Measurements from ENCODE around the gene CDH1. TPM values are rescaled to one million over a fixed set of nuclear protein-coding genes. Genes with fewer than 3 reads are reported as not detected.

CDH1 gene
- total and polyA plus RNA-seq, 2 experiments from 2014 or later: 64.1 to 142 TPM

DNA sequence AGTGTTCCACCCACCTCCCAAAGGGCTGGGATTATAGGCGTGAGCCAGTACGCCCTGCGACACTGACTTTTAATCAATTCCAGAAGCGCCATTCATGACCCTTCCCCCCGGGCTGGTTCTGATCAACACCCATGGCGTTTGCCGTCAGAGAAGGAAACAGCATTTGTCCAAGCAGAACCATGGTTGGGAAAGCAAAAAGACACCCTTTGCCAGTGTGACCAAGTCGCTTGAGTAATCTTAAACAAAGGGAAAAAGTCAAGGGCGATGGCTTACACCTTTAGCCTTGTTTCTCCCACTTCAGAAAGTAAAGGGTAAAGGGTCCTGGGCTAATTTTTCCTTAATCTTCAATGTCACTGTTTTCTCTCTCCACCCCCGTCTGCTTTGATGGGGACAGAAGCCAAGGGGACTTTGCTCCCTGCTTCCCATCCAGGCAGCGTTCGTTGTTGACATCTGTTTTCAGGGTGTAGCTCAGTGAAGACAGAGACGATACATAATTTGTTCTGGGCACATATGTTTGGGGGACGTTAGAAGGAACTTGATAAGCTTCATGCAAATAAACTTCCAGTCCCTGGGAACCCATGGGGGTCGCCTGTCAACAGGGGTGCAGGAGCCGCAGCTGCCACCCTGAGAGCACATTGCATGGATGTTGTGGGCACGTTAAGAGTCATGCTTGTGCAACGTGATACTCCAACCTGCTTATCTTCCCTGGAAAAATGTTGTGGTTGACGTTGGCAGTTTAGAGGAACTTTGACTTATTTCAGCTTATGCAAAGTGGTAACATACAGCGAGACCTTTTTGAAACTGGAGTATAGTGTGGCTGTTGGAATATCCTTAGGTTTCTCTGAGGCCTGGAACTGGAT, 55.6 kb downstream of the CDH1 start (continued):
- TF ChIP-seq, protein P1, sequence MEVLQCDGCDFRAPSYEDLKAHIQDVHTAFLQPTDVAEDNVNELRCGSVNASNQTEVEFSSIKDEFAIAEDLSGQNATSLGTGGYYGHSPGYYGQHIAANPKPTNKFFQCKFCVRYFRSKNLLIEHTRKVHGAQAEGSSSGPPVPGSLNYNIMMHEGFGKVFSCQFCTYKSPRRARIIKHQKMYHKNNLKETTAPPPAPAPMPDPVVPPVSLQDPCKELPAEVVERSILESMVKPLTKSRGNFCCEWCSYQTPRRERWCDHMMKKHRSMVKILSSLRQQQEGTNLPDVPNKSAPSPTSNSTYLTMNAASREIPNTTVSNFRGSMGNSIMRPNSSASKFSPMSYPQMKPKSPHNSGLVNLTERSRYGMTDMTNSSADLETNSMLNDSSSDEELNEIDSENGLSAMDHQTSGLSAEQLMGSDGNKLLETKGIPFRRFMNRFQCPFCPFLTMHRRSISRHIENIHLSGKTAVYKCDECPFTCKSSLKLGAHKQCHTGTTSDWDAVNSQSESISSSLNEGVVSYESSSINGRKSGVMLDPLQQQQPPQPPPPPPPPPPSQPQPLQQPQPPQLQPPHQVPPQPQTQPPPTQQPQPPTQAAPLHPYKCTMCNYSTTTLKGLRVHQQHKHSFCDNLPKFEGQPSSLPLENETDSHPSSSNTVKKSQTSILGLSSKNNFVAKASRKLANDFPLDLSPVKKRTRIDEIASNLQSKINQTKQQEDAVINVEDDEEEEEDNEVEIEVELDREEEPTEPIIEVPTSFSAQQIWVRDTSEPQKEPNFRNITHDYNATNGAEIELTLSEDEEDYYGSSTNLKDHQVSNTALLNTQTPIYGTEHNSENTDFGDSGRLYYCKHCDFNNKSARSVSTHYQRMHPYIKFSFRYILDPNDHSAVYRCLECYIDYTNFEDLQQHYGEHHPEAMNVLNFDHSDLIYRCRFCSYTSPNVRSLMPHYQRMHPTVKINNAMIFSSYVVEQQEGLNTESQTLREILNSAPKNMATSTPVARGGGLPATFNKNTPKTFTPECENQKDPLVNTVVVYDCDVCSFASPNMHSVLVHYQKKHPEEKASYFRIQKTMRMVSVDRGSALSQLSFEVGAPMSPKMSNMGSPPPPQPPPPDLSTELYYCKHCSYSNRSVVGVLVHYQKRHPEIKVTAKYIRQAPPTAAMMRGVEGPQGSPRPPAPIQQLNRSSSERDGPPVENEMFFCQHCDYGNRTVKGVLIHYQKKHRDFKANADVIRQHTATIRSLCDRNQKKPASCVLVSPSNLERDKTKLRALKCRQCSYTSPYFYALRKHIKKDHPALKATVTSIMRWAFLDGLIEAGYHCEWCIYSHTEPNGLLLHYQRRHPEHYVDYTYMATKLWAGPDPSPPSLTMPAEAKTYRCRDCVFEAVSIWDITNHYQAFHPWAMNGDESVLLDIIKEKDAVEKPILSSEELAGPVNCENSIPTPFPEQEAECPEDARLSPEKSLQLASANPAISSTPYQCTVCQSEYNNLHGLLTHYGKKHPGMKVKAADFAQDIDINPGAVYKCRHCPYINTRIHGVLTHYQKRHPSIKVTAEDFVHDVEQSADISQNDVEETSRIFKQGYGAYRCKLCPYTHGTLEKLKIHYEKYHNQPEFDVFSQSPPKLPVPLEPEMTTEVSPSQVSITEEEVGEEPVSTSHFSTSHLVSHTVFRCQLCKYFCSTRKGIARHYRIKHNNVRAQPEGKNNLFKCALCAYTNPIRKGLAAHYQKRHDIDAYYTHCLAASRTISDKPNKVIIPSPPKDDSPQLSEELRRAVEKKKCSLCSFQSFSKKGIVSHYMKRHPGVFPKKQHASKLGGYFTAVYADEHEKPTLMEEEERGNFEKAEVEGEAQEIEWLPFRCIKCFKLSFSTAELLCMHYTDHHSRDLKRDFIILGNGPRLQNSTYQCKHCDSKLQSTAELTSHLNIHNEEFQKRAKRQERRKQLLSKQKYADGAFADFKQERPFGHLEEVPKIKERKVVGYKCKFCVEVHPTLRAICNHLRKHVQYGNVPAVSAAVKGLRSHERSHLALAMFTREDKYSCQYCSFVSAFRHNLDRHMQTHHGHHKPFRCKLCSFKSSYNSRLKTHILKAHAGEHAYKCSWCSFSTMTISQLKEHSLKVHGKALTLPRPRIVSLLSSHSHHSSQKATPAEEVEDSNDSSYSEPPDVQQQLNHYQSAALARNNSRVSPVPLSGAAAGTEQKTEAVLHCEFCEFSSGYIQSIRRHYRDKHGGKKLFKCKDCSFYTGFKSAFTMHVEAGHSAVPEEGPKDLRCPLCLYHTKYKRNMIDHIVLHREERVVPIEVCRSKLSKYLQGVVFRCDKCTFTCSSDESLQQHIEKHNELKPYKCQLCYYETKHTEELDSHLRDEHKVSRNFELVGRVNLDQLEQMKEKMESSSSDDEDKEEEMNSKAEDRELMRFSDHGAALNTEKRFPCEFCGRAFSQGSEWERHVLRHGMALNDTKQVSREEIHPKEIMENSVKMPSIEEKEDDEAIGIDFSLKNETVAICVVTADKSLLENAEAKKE (CRISPR knock-in tag; IDR thresholded peaks at IDR 0.05): no peak
- TF ChIP-seq, protein P2, sequence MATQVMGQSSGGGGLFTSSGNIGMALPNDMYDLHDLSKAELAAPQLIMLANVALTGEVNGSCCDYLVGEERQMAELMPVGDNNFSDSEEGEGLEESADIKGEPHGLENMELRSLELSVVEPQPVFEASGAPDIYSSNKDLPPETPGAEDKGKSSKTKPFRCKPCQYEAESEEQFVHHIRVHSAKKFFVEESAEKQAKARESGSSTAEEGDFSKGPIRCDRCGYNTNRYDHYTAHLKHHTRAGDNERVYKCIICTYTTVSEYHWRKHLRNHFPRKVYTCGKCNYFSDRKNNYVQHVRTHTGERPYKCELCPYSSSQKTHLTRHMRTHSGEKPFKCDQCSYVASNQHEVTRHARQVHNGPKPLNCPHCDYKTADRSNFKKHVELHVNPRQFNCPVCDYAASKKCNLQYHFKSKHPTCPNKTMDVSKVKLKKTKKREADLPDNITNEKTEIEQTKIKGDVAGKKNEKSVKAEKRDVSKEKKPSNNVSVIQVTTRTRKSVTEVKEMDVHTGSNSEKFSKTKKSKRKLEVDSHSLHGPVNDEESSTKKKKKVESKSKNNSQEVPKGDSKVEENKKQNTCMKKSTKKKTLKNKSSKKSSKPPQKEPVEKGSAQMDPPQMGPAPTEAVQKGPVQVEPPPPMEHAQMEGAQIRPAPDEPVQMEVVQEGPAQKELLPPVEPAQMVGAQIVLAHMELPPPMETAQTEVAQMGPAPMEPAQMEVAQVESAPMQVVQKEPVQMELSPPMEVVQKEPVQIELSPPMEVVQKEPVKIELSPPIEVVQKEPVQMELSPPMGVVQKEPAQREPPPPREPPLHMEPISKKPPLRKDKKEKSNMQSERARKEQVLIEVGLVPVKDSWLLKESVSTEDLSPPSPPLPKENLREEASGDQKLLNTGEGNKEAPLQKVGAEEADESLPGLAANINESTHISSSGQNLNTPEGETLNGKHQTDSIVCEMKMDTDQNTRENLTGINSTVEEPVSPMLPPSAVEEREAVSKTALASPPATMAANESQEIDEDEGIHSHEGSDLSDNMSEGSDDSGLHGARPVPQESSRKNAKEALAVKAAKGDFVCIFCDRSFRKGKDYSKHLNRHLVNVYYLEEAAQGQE (IDR thresholded peaks at IDR 0.05; ENCODE audit: unreplicated experiment): no peak
- TF ChIP-seq EZH2phosphoT487 (IDR thresholded peaks at IDR 0.05; ENCODE audit: unreplicated experiment): no peak

All from GM23338 (cell line).